ENCODE results near the gene USP13. TPM values are rescaled to one million over a fixed set of nuclear protein-coding genes. Genes with fewer than 3 reads are reported as not detected.

USP13 gene
- total RNA-seq, 1 donor, result 14.4 TPM

GRCh38 chr3:179796421-179796820 is 143.6 kb downstream of the USP13 start:
- DNase-seq (ENCODE audit: low read depth), result no peak
- TF ChIP-seq, protein P1, sequence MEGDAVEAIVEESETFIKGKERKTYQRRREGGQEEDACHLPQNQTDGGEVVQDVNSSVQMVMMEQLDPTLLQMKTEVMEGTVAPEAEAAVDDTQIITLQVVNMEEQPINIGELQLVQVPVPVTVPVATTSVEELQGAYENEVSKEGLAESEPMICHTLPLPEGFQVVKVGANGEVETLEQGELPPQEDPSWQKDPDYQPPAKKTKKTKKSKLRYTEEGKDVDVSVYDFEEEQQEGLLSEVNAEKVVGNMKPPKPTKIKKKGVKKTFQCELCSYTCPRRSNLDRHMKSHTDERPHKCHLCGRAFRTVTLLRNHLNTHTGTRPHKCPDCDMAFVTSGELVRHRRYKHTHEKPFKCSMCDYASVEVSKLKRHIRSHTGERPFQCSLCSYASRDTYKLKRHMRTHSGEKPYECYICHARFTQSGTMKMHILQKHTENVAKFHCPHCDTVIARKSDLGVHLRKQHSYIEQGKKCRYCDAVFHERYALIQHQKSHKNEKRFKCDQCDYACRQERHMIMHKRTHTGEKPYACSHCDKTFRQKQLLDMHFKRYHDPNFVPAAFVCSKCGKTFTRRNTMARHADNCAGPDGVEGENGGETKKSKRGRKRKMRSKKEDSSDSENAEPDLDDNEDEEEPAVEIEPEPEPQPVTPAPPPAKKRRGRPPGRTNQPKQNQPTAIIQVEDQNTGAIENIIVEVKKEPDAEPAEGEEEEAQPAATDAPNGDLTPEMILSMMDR (IDR thresholded peaks at IDR 0.05; ENCODE audit: insufficient read depth, low read length), result no peak

GRCh38 chr3:179797192-179797591 is 144.4 kb downstream of the USP13 start:
- TF ChIP-seq, protein P1 (IDR thresholded peaks at IDR 0.05; ENCODE audit: insufficient read depth, low read length), result no peak
- H3K4me3 ChIP-seq (ENCODE audit: low read depth, low read length), result no peak overlapping the region
- DNase-seq (ENCODE audit: low read depth), result no peak

More at GRCh38 chr3:179796421-179796820, 143.6 kb downstream of the USP13 start:
- no peak overlapping the region for H3K4me3 ChIP-seq (ENCODE audit: low read depth, low read length)

- DNase-seq (ENCODE audit: low read depth), result peak; percentile 98
- no peak overlapping the region for H3K4me3 ChIP-seq (ENCODE audit: low read depth, low read length)
- TF ChIP-seq, protein P1 (IDR thresholded peaks at IDR 0.05; ENCODE audit: insufficient read depth, low read length), result no peak
Observed at GRCh38 chr3:179801263-179801662, 148.4 kb downstream of the USP13 start.

DNA sequence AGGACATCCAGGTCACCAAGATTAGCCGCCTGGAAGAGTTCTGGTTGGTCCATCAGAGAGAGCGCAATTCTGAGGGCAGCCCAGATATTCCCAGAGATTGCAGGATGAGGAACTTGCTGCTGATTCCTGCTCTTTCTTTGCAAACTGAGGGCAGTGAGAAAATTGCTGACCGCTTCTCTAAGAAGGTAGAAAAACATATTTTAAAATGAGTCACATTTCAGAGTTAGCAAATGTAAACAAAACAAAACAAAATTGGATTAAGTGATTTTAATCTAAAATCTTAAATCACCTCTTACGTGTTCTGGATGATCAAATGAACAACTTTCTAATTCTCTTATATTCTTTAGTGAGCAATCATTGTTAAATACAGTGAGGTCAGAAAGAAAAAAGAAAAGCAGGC is 149.0 kb downstream of the USP13 start:
- TF ChIP-seq, protein P1 (IDR thresholded peaks at IDR 0.05; ENCODE audit: insufficient read depth, low read length), result no peak
- no peak for DNase-seq (ENCODE audit: low read depth)
- no peak overlapping the region for H3K4me3 ChIP-seq (ENCODE audit: low read depth, low read length)

- TF ChIP-seq, protein P1 (IDR thresholded peaks at IDR 0.05; ENCODE audit: insufficient read depth, low read length), result no peak
- no peak overlapping the region for H3K4me3 ChIP-seq (ENCODE audit: low read depth, low read length)
- peak; percentile 46 for DNase-seq (ENCODE audit: low read depth)
Observed at GRCh38 chr3:179806177-179806576, 153.3 kb downstream of the USP13 start.

- no peak for DNase-seq (ENCODE audit: low read depth)
- TF ChIP-seq, protein P1 (IDR thresholded peaks at IDR 0.05; ENCODE audit: insufficient read depth, low read length), result no peak
- H3K4me3 ChIP-seq (ENCODE audit: low read depth, low read length), result no peak overlapping the region
Observed at GRCh38 chr3:179807588-179807987, 154.7 kb downstream of the USP13 start.

- DNase-seq (ENCODE audit: low read depth), result no peak
- no peak overlapping the region for H3K4me3 ChIP-seq (ENCODE audit: low read depth, low read length)
- TF ChIP-seq, protein P1 (IDR thresholded peaks at IDR 0.05; ENCODE audit: insufficient read depth, low read length), result no peak
Observed at GRCh38 chr3:179809639-179810038, 156.8 kb downstream of the USP13 start.
